Breast epithelium (tissue), 3 donors: ENCODE data around the gene CFTR.

Experiments
- POLR2AphosphoS5 ChIP-seq, 3 donors: sonication (generic); formaldehyde crosslinking; IDR thresholded peaks; one replicate each; pipeline ENCODE4 v1.6.1; 2017; ENCODE audit warnings: antibody characterized with exemption in 3 of 3
- TF ChIP-seq, protein P1 (sequence below), 3 donors: fragments of 450-650 bp; IDR thresholded peaks; one replicate each; pipeline ENCODE4 v1.5.1; 2016 to 2017; ENCODE audit warnings: antibody characterized with exemption in 3 of 3, mild to moderate bottlenecking in 3 of 3, moderate library complexity in 3 of 3

DNA sequence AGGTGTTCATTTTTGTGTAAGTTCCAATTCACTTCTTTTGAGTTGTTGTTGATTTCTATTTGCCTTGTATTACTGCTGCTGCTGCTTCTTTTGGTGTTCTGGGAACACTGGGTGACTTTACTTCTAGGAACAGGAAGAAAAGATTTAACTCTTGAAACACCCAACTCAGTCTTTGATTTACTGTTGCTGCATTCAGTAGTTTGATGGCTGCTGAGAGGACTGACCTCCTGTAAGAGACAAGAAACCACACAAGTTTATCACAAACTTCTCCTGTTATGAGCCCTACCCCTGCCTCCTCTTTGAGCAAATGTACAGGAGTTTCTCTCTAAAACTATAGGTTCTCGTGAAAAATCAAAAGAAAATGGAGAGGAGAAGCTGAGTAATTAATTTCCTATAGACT is 231.7 kb downstream of the CFTR start:
- TF ChIP-seq, protein P1, sequence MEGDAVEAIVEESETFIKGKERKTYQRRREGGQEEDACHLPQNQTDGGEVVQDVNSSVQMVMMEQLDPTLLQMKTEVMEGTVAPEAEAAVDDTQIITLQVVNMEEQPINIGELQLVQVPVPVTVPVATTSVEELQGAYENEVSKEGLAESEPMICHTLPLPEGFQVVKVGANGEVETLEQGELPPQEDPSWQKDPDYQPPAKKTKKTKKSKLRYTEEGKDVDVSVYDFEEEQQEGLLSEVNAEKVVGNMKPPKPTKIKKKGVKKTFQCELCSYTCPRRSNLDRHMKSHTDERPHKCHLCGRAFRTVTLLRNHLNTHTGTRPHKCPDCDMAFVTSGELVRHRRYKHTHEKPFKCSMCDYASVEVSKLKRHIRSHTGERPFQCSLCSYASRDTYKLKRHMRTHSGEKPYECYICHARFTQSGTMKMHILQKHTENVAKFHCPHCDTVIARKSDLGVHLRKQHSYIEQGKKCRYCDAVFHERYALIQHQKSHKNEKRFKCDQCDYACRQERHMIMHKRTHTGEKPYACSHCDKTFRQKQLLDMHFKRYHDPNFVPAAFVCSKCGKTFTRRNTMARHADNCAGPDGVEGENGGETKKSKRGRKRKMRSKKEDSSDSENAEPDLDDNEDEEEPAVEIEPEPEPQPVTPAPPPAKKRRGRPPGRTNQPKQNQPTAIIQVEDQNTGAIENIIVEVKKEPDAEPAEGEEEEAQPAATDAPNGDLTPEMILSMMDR (IDR thresholded peaks at IDR 0.05): no peak
- no peak for TF ChIP-seq POLR2AphosphoS5 (IDR thresholded peaks at IDR 0.05)
